Right lobe of liver (tissue), 6 donors: Measurements from ENCODE around the gene POPDC3. TPM values are rescaled to one million over a fixed set of nuclear protein-coding genes. Genes with fewer than 3 reads are reported as not detected.

Experiments
- ATAC-seq, 4 donors: fragments of 200-7000 bp; cut with Tn5 transposase; one replicate each; pipeline ENCODE4 v1.9.1; 2020; ENCODE audit warnings: mild to moderate bottlenecking in 4 of 4, moderate library complexity in 4 of 4
- DNase-seq, 3 donors: peaks; one replicate each; pipeline ENCODE4 v3.0.0-alpha.2; 2020
- H3K27ac ChIP-seq, 3 donors: fragments of 200-600 bp; one replicate each; pipeline ENCODE4 v1.8.0; 2022
- H3K27me3 ChIP-seq, 2 donors: fragments of 200-600 bp; one replicate each; pipeline ENCODE4 v1.8.0; 2022
- H3K36me3 ChIP-seq, 4 donors: fragments of 200-600 bp; sonication (generic) in 1 of 4; one replicate each; pipeline versions ENCODE4 v1.5.1 to v1.8.0; 2017 to 2022; ENCODE audit warnings: control low read depth in 1 of 4
- H3K4me1 ChIP-seq, 4 donors: fragments of 200-600 bp; sonication (generic) in 1 of 4; one replicate each; pipeline versions ENCODE4 v1.5.1 to v1.8.0; 2017 to 2022; ENCODE audit warnings: control low read depth in 1 of 4
- H3K4me3 ChIP-seq, 3 donors: fragments of 200-600 bp; one replicate each; pipeline ENCODE4 v1.8.0; 2022
- H3K9me3 ChIP-seq, 4 donors: fragments of 200-600 bp; sonication (generic) in 1 of 4; one replicate each; pipeline versions ENCODE4 v1.5.1 to v1.8.0; 2017 to 2022; ENCODE audit warnings: control low read depth in 1 of 4
- CTCF ChIP-seq, 4 donors: fragments of 200-600 bp in 3 of 4; fragments of 450-650 bp in 1 of 4; IDR thresholded peaks; one replicate each; pipeline versions ENCODE4 v1.5.1 to v1.8.0; 2016 to 2022; ENCODE audit warnings: antibody characterized with exemption in 4 of 4, mild to moderate bottlenecking in 2 of 4
- POLR2A ChIP-seq: fragments of 450-650 bp; IDR thresholded peaks from one replicate; pipeline ENCODE4 v1.6.1; 2017; ENCODE audit warnings: antibody characterized with exemption, mild to moderate bottlenecking
- WGBS: methylation state at CpG from one replicate; pipeline ENCODE4 v1.1.6; 2018; ENCODE audit warnings: low coverage, low lambda C conversion rate; ENCODE audit not compliant: insufficient coverage; ENCODE audit errors: missing lambda C conversion rate; 5-methylcytosine and 5-hydroxymethylcytosine counted together
- intact Hi-C, 2 donors: fragments of 100-400 bp; cut with DNase I; formaldehyde crosslinking; loops; one replicate each; pipeline versions ENCODE4 v1.11.2 to v1.14.1; 2022
- total RNA-seq, 6 experiments: library from RNA; depleted of rRNA in 2 of 6; stranded (reverse); fragments of >200 nt in 2 of 6; fragmentation: NEBNext Ultra II Directional in 3 of 6; extraction: Animal tissue kit (Norgen Biotek cat#: 25700) in 3 of 6; gene quantifications; one replicate each; pipeline versions ENCODE4 v1.1.0 to v1.2.4, GENCODE V29; 2016 to 2023
- donor health status: DM: no; HTN: yes; CAD: no.
- donor health status: DM: no; HTN: no; CAD: no.
- donor health status: DM: no; HTN: no; CAD: no.
- donor health status: DM: no; HTN: yes; CAD: no.
- donor health status: DM: no; HTN: yes; CAD: no.

Gene POPDC3
- total RNA-seq, 6 experiments from 2014 or later = not detected

GRCh38 chr6:105188251-105188650 lies 8.4 kb upstream of the POPDC3 start:
- no peaks in the 10 kb centered on the region for H3K27me3 ChIP-seq
- no peak for ATAC-seq
- TF ChIP-seq CTCF (IDR thresholded peaks at IDR 0.05) (no peak), POLR2A (no peak)
- intact Hi-C loops = no loop called here
- H3K4me1 ChIP-seq = no peaks in the 10 kb centered on the region
- no peaks in the 10 kb centered on the region for H3K36me3 ChIP-seq
- H3K27ac ChIP-seq = no peak overlapping the region
- no peak overlapping the region for H3K4me3 ChIP-seq
- DNase-seq = no peak
- H3K9me3 ChIP-seq = no peaks in the 10 kb centered on the region
- 90% methylated on average over 2 of the region's 2 CpGs for WGBS

- TF ChIP-seq POLR2A = no peak
- TF ChIP-seq CTCF (IDR thresholded peaks at IDR 0.05) = no peak
- ATAC-seq = no peak
Measured at GRCh38 chr6:105186576-105186975, 6.8 kb upstream of the POPDC3 start.

GRCh38 chr6:105184921-105185320 lies 5.1 kb upstream of the POPDC3 start:
- WGBS = 62% methylated on average over 2 of the region's 2 CpGs
- intact Hi-C loops = no loop called here
- Histone ChIP-seq H3K4me1 (no peaks in the 10 kb centered on the region), H3K27me3 (peaks cover 0 to 4% of the 10 kb centered on the region in 2 donors), H3K4me3 (no peak overlapping the region), H3K27ac (no peak overlapping the region), H3K9me3 (no peaks in the 10 kb centered on the region), H3K36me3 (no peaks in the 10 kb centered on the region)
- DNase-seq (no peak), ATAC-seq (no peak)
- no peak for TF ChIP-seq POLR2A
- no peak for TF ChIP-seq CTCF (IDR thresholded peaks at IDR 0.05)

More at GRCh38 chr6:105186576-105186975, 6.8 kb upstream of the POPDC3 start:
- WGBS = 45% methylated on average over 2 of the region's 2 CpGs
- H3K9me3 ChIP-seq = no peaks in the 10 kb centered on the region
- H3K4me1 ChIP-seq = no peaks in the 10 kb centered on the region
- H3K4me3 ChIP-seq = no peak overlapping the region
- intact Hi-C loops = no loop called here
- DNase-seq = no peak
- H3K27me3 ChIP-seq = no peaks in the 10 kb centered on the region
- no peak overlapping the region for H3K27ac ChIP-seq
- H3K36me3 ChIP-seq = no peaks in the 10 kb centered on the region

GRCh38 chr6:105181981-105182515 lies 2.2 kb upstream of the POPDC3 start:
- TF ChIP-seq POLR2A (no peak), CTCF (IDR thresholded peaks at IDR 0.05) (no peak)
- no peak for ATAC-seq
- Histone ChIP-seq H3K4me1 (no peaks in the 10 kb centered on the region), H3K27me3 (peaks cover 0 to 4% of the 10 kb centered on the region in 2 donors), H3K36me3 (no peaks in the 10 kb centered on the region), H3K4me3 (no peak overlapping the region), H3K27ac (no peak overlapping the region), H3K9me3 (no peaks in the 10 kb centered on the region)
- 60% methylated on average over 3 of the region's 4 CpGs for WGBS
- intact Hi-C loops = no loop called here
- no peak for DNase-seq

- no peak for ATAC-seq
- Histone ChIP-seq H3K4me3 (no peak overlapping the region), H3K27ac (no peak overlapping the region), H3K27me3 (peaks cover 0 to 4% of the 10 kb centered on the region in 2 donors), H3K9me3 (no peaks in the 10 kb centered on the region), H3K36me3 (no peaks in the 10 kb centered on the region), H3K4me1 (no peaks in the 10 kb centered on the region)
- TF ChIP-seq POLR2A (no peak), CTCF (IDR thresholded peaks at IDR 0.05) (no peak)
- intact Hi-C loops = no loop called here
- DNase-seq = no peak
- 61% methylated on average over 5 of the region's 5 CpGs for WGBS
Measured at GRCh38 chr6:105178636-105179035, 1.2 kb downstream of the POPDC3 start.
